ENCODE results near the gene RIPK1.
A peak's percentile ranks its signal among the peaks of the same experiment; 100 is the strongest.

RIPK1 gene

DNA sequence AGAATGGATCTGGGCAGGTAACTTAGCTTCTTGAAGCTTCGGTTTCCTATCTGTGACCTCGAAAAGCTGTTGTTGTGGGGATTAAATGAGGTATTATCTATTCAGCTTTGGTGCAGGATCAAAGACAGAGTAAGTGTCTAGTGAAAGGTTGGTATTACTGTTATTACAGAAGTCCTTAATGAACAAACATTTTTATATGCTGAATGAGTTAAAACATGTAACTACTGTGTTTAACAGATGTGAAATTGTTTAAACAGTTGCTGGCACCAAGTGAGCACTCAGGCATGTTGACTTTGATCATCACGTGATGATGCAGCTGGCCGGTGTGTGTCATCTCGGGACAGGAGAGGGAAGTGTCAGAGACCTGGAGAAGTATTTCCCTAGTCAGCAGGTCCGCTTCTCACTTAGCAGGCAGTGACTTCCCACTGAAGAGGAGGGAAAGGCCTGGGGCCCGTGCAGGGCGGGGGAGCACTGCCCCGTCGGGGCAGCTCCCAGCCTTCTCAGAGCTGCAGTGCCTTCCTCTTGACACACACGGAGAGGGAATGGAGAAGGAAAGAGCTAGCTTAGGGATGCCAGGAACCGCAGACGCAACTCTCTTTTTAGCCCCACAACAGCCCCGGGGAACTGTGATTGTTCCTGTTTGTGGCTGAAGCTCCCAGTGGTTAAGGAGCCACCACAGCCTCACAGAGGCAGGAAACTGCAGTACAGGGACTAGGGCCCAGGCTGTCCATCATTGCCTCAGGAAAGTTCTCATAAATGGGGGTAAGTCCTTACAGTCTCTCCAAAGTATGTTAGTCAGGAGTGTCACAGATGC, 71.0 kb downstream of the RIPK1 start:
- DNase-seq (ENCODE audit: low read depth), result peak; percentile 70
- no peak overlapping the region for H3K4me3 ChIP-seq (ENCODE audit: low read depth, low read length)
- no peak for TF ChIP-seq POLR2A (IDR thresholded peaks at IDR 0.05; ENCODE audit: extremely low read depth, insufficient read length)
- TF ChIP-seq MYC (IDR thresholded peaks at IDR 0.05; ENCODE audit: low read depth, low read length), result no peak
- TF ChIP-seq, protein P1, sequence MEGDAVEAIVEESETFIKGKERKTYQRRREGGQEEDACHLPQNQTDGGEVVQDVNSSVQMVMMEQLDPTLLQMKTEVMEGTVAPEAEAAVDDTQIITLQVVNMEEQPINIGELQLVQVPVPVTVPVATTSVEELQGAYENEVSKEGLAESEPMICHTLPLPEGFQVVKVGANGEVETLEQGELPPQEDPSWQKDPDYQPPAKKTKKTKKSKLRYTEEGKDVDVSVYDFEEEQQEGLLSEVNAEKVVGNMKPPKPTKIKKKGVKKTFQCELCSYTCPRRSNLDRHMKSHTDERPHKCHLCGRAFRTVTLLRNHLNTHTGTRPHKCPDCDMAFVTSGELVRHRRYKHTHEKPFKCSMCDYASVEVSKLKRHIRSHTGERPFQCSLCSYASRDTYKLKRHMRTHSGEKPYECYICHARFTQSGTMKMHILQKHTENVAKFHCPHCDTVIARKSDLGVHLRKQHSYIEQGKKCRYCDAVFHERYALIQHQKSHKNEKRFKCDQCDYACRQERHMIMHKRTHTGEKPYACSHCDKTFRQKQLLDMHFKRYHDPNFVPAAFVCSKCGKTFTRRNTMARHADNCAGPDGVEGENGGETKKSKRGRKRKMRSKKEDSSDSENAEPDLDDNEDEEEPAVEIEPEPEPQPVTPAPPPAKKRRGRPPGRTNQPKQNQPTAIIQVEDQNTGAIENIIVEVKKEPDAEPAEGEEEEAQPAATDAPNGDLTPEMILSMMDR (IDR thresholded peaks at IDR 0.05; ENCODE audit: low read depth, low read length), result no peak
- TF ChIP-seq, protein P2, sequence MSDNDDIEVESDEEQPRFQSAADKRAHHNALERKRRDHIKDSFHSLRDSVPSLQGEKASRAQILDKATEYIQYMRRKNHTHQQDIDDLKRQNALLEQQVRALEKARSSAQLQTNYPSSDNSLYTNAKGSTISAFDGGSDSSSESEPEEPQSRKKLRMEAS (IDR thresholded peaks at IDR 0.05; ENCODE audit: low read depth, low read length), result no peak

DNA sequence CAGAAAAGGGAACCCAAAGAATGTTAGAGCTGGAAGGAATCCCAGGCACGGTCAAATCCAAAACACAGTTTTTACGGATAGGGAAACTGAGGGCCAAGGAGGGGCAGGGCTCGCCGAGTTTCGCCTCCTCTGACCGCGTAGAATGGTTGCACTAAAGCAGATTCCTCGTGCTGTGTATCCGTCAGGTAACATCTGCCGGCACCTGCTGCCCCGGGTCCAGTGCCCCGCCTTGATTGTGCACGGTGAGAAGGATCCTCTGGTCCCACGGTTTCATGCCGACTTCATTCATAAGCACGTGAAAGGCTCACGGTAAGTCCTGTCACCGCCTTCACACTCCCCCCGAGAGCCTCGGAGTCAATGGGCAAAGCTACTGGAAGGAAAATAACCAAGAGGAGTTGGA, 71.9 kb downstream of the RIPK1 start:
- no peak overlapping the region for H3K4me3 ChIP-seq (ENCODE audit: low read depth, low read length)
- no peak for TF ChIP-seq POLR2A (IDR thresholded peaks at IDR 0.05; ENCODE audit: extremely low read depth, insufficient read length)
- TF ChIP-seq, protein P2 (IDR thresholded peaks at IDR 0.05; ENCODE audit: low read depth, low read length), result no peak
- no peak for TF ChIP-seq MYC (IDR thresholded peaks at IDR 0.05; ENCODE audit: low read depth, low read length)
- TF ChIP-seq, protein P1 (IDR thresholded peaks at IDR 0.05; ENCODE audit: low read depth, low read length), result no peak
- DNase-seq (ENCODE audit: low read depth), result no peak

DNA sequence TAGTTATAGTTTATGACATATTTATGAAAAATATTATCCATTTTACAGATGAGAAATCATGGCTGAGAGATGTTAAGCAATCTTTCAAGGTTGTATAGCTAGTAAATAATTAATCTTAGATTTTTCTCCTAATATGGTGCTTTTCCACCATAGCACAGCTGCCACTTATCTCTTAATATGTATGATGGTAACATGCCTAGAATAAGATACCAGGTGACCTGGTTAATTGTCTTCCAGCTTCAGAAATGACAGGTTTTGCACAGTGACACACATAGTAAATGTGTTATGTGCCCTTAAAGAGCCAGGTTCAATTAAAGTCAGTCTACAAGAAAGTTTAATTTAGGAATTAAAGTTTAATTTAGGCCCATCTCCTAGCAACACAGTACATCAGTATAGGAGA, 74.2 kb downstream of the RIPK1 start:
- no peak for DNase-seq (ENCODE audit: low read depth)

DNA sequence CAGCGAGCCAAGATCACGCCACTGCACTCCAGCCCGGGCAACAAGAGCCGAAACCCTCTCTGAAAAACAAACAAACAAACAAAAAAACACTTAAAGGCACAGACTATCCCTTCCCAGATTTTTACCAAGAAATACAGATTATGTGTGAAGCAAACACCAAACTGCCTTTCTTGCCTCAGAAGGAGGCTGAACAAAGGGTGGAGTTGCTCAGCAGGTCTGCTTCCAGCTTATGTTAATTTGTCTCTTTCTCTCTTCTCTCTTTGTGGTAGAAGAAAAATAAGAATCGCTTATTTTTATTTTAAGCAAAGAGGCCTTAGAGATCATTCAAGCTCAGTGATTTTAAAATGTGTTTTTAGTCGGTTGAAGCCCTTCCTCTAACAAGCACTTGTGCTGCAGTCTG, 74.9 kb downstream of the RIPK1 start:
- no peak overlapping the region for H3K4me3 ChIP-seq (ENCODE audit: low read depth, low read length)
- no peak for DNase-seq (ENCODE audit: low read depth)
- TF ChIP-seq POLR2A (IDR thresholded peaks at IDR 0.05; ENCODE audit: extremely low read depth, insufficient read length) (no peak), MYC (IDR thresholded peaks at IDR 0.05; ENCODE audit: low read depth, low read length) (no peak)
- TF ChIP-seq, protein P1 (IDR thresholded peaks at IDR 0.05; ENCODE audit: low read depth, low read length), result no peak
- TF ChIP-seq, protein P2 (IDR thresholded peaks at IDR 0.05; ENCODE audit: low read depth, low read length), result no peak

More for the DNA sequence above, 74.2 kb downstream of the RIPK1 start:
- no peak for TF ChIP-seq MYC (IDR thresholded peaks at IDR 0.05; ENCODE audit: low read depth, low read length)
- TF ChIP-seq, protein P2 (IDR thresholded peaks at IDR 0.05; ENCODE audit: low read depth, low read length), result no peak
- TF ChIP-seq, protein P1 (IDR thresholded peaks at IDR 0.05; ENCODE audit: low read depth, low read length), result no peak
- no peak for TF ChIP-seq POLR2A (IDR thresholded peaks at IDR 0.05; ENCODE audit: extremely low read depth, insufficient read length)
- no peak overlapping the region for H3K4me3 ChIP-seq (ENCODE audit: low read depth, low read length)

DNA sequence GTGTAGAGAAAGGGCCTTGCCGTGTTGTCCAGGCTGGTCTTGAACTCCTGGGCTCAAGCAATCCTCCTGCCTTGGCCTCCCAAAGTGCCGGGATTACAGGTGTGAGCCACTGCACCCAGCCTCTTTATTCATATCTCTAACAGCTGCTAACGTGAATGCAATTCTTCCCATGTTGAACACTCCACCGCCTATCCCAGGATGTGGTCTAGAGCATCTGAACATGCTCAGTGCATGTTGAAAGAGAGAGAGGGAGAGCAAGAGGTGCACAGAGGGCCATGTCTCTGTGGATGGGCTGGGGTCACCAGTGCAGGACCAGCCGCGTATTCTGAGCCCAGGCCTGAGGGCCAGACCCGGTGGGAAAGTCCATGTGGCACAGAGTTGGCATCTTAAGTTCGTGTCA, 76.3 kb downstream of the RIPK1 start:
- no peak overlapping the region for H3K4me3 ChIP-seq (ENCODE audit: low read depth, low read length)
- TF ChIP-seq, protein P1 (IDR thresholded peaks at IDR 0.05; ENCODE audit: low read depth, low read length), result no peak
- TF ChIP-seq, protein P2 (IDR thresholded peaks at IDR 0.05; ENCODE audit: low read depth, low read length), result no peak
- TF ChIP-seq POLR2A (IDR thresholded peaks at IDR 0.05; ENCODE audit: extremely low read depth, insufficient read length), result no peak
- no peak for TF ChIP-seq MYC (IDR thresholded peaks at IDR 0.05; ENCODE audit: low read depth, low read length)
- no peak for DNase-seq (ENCODE audit: low read depth)

Data from NB4 (cell line).